ENCODE results near the gene CNTNAP2.

GRCh38 chr7:148383651-148384050 is 2267.1 kb downstream of the CNTNAP2 start:
- TF ChIP-seq CTCF (IDR thresholded peaks at IDR 0.05; ENCODE audit: insufficient read depth, low read length, poor library complexity, severe bottlenecking) (no peak), EZH2phosphoT487 (conservative IDR thresholded peaks at IDR 0.05; ENCODE audit: low read length) (no peak)
